ENCODE data around the gene ADCY4. TPM values are rescaled to one million over a fixed set of nuclear protein-coding genes. Genes with fewer than 3 reads are reported as not detected.

ADCY4 gene
- total RNA-seq, 1 donor from 2014 or later = 74.6 TPM

- Mint-ChIP-seq H3K27me3 (ENCODE audit: unreplicated experiment) (peaks cover 11% of the 10 kb centered on the region), H3K4me1 (ENCODE audit: unreplicated experiment) (peaks cover 19% of the 10 kb centered on the region), H3K27ac (ENCODE audit: unreplicated experiment) (no peak overlapping the region), H3K9me3 (ENCODE audit: unreplicated experiment) (no peaks in the 10 kb centered on the region), H3K4me3 (ENCODE audit: unreplicated experiment) (no peak overlapping the region), H3K36me3 (ENCODE audit: low read depth, unreplicated experiment) (peaks cover 5% of the 10 kb centered on the region)
- no peak for TF ChIP-seq CTCF (IDR thresholded peaks at IDR 0.05; ENCODE audit: unreplicated experiment)
- DNase-seq (ENCODE audit: low spot score) = no peak
Observed at GRCh38 chr14:24364841-24365240, 30.0 kb upstream of the ADCY4 start.

GRCh38 chr14:24363401-24363800 lies 28.5 kb upstream of the ADCY4 start:
- H3K4me3 Mint-ChIP-seq (ENCODE audit: unreplicated experiment) = no peak overlapping the region
- TF ChIP-seq CTCF (IDR thresholded peaks at IDR 0.05; ENCODE audit: unreplicated experiment) = no peak
- H3K4me1 Mint-ChIP-seq (ENCODE audit: unreplicated experiment) = peaks cover 19% of the 10 kb centered on the region
- H3K36me3 Mint-ChIP-seq (ENCODE audit: low read depth, unreplicated experiment) = peaks cover 5% of the 10 kb centered on the region
- H3K9me3 Mint-ChIP-seq (ENCODE audit: unreplicated experiment) = no peaks in the 10 kb centered on the region
- DNase-seq (ENCODE audit: low spot score) = no peak
- H3K27me3 Mint-ChIP-seq (ENCODE audit: unreplicated experiment) = peaks cover 11% of the 10 kb centered on the region
- H3K27ac Mint-ChIP-seq (ENCODE audit: unreplicated experiment) = no peak overlapping the region

GRCh38 chr14:24362241-24362960 lies 27.5 kb upstream of the ADCY4 start:
- H3K9me3 Mint-ChIP-seq (ENCODE audit: unreplicated experiment) = no peaks in the 10 kb centered on the region
- no peak for DNase-seq (ENCODE audit: low spot score)
- peaks cover 5% of the 10 kb centered on the region for H3K36me3 Mint-ChIP-seq (ENCODE audit: low read depth, unreplicated experiment)
- no peak for TF ChIP-seq CTCF (IDR thresholded peaks at IDR 0.05; ENCODE audit: unreplicated experiment)
- peaks cover 11% of the 10 kb centered on the region for H3K27me3 Mint-ChIP-seq (ENCODE audit: unreplicated experiment)
- H3K4me1 Mint-ChIP-seq (ENCODE audit: unreplicated experiment) = peaks cover 14% of the 10 kb centered on the region
- H3K4me3 Mint-ChIP-seq (ENCODE audit: unreplicated experiment) = no peak overlapping the region
- H3K27ac Mint-ChIP-seq (ENCODE audit: unreplicated experiment) = no peak overlapping the region

DNA sequence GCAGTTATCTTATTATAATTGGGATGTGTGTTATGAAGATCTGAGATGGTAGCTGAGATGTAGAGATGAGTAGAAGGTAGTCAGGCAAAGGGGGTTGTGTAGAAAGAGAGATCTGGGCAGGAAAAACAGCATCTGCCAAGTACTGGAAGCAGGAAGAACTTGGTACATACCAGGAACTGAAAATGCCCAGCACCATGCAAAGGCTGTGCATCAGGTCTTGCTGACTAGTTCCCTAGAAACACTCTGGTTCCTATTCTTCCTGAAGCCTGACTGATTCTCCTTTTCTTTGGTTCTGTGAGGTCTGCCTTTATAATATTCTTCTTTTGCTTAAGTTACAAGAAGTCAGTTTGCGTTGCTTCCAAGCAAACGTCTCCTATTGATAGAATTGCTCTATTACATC lies 26.5 kb upstream of the ADCY4 start:
- peaks cover 5% of the 10 kb centered on the region for H3K36me3 Mint-ChIP-seq (ENCODE audit: low read depth, unreplicated experiment)
- no peak overlapping the region for H3K4me3 Mint-ChIP-seq (ENCODE audit: unreplicated experiment)
- no peak overlapping the region for H3K27ac Mint-ChIP-seq (ENCODE audit: unreplicated experiment)
- no peak for DNase-seq (ENCODE audit: low spot score)
- peaks cover 11% of the 10 kb centered on the region for H3K27me3 Mint-ChIP-seq (ENCODE audit: unreplicated experiment)
- H3K4me1 Mint-ChIP-seq (ENCODE audit: unreplicated experiment) = peaks cover 13% of the 10 kb centered on the region
- no peaks in the 10 kb centered on the region for H3K9me3 Mint-ChIP-seq (ENCODE audit: unreplicated experiment)
- TF ChIP-seq CTCF (IDR thresholded peaks at IDR 0.05; ENCODE audit: unreplicated experiment) = no peak

- peaks cover 6% of the 10 kb centered on the region for H3K27me3 Mint-ChIP-seq (ENCODE audit: unreplicated experiment)
Observed at GRCh38 chr14:24360281-24360680, 25.4 kb upstream of the ADCY4 start.

More at GRCh38 chr14:24360281-24360680, 25.4 kb upstream of the ADCY4 start:
- Mint-ChIP-seq H3K4me3 (ENCODE audit: unreplicated experiment) (no peak overlapping the region), H3K9me3 (ENCODE audit: unreplicated experiment) (no peaks in the 10 kb centered on the region), H3K36me3 (ENCODE audit: low read depth, unreplicated experiment) (peaks cover 5% of the 10 kb centered on the region), H3K4me1 (ENCODE audit: unreplicated experiment) (peaks cover 4% of the 10 kb centered on the region), H3K27ac (ENCODE audit: unreplicated experiment) (no peak overlapping the region)
- no peak for TF ChIP-seq CTCF (IDR thresholded peaks at IDR 0.05; ENCODE audit: unreplicated experiment)
- DNase-seq (ENCODE audit: low spot score) = no peak

All from endothelial cell (in vitro differentiated cells).